ENCODE measurements around the gene PLK1.

The PLK1 gene

DNA sequence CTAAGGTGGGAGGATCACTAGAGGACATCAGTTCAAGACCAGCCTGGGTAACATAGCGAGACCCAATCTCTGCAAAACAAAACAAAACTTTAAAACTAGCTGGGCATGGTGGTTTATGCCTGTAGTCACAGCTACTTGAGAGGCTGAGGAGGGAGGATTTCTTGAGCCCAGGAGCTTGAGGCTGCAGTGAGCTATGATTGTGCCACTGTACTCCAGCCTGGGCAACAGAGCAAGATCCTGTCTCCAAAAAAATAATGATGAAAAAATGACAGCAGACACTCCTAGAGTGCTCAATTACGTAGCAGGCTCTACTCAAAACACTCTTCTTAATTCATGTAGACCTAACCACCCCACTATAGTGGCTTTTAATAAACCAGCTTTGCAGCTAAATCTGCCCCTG lies 21.4 kb downstream of the PLK1 start:
- no CpG with 5 or more reads among the region's 2 CpGs for WGBS (ENCODE audit: extremely low coverage, insufficient coverage, low lambda C conversion rate)
- no peak overlapping the region for H3K9ac ChIP-seq (ENCODE audit: low read length)
- no peaks in the 10 kb centered on the region for H3K79me1 ChIP-seq (ENCODE audit: low read length)
- H3K36me3 ChIP-seq (ENCODE audit: control insufficient read depth, insufficient read depth, low read length) = no peaks in the 10 kb centered on the region
- H2BK120ac ChIP-seq (ENCODE audit: low read depth, low read length) = no peak overlapping the region
- H2BK5ac ChIP-seq (ENCODE audit: low read length) = no peak overlapping the region
- H4K8ac ChIP-seq (ENCODE audit: low read depth, low read length) = no peak overlapping the region
- H3K18ac ChIP-seq (ENCODE audit: low read length) = no peak overlapping the region
- H3K79me2 ChIP-seq (ENCODE audit: control insufficient read depth, insufficient read depth, low read length) = no peaks in the 10 kb centered on the region
- DNase-seq = no peak
- H3K4me3 ChIP-seq (ENCODE audit: low read length) = no peak overlapping the region
- H2BK15ac ChIP-seq (replicated peaks; ENCODE audit: low read depth) = no peak overlapping the region
- no peaks in the 10 kb centered on the region for H3K4me1 ChIP-seq (ENCODE audit: control insufficient read depth, low read depth, low read length)
- H3K4ac ChIP-seq (ENCODE audit: low read depth, low read length) = no peak overlapping the region
- H3K27ac ChIP-seq (ENCODE audit: low read depth, low read length) = no peak overlapping the region
- no peak overlapping the region for H3K23ac ChIP-seq (ENCODE audit: low read length)
- no peak overlapping the region for H2AK5ac ChIP-seq (ENCODE audit: low read length)
- no peaks in the 10 kb centered on the region for H3K27me3 ChIP-seq (ENCODE audit: insufficient read depth, low read length, poor library complexity)
- no peak overlapping the region for H3K4me2 ChIP-seq (ENCODE audit: low read length)
- H4K5ac ChIP-seq (ENCODE audit: low read length) = no peak overlapping the region
- H3K56ac ChIP-seq (ENCODE audit: low read length) = no peak overlapping the region

DNA sequence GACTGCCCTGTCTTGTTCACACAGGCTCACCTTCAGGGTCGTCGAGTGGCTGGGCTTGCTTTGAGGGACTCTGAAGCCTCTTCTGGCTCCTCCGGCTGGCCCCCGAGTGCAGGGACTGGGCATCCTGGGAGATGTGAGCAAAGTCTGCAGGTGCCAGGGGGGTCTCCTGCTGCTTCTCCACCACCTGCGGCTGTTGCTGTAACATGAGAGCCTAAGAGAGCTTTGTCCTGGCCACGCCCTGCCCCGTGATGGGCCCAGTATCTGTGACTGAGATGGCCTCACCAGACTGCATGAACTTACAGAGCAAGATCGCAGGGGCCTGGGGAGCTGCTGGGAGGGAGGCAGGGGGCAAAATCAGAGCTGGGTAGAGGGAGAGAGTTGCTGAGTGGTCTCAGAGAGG lies 21.8 kb downstream of the PLK1 start:
- no peak overlapping the region for H3K4ac ChIP-seq (ENCODE audit: low read depth, low read length)
- H4K5ac ChIP-seq (ENCODE audit: low read length) = no peak overlapping the region
- H3K18ac ChIP-seq (ENCODE audit: low read length) = no peak overlapping the region
- H3K4me1 ChIP-seq (ENCODE audit: control insufficient read depth, low read depth, low read length) = no peaks in the 10 kb centered on the region
- peak; percentile 38 for DNase-seq
- no peaks in the 10 kb centered on the region for H3K79me1 ChIP-seq (ENCODE audit: low read length)
- no peak overlapping the region for H3K4me3 ChIP-seq (ENCODE audit: low read length)
- H3K9ac ChIP-seq (ENCODE audit: low read length) = no peak overlapping the region
- no peak overlapping the region for H2BK5ac ChIP-seq (ENCODE audit: low read length)
- no peaks in the 10 kb centered on the region for H3K36me3 ChIP-seq (ENCODE audit: control insufficient read depth, insufficient read depth, low read length)
- H4K8ac ChIP-seq (ENCODE audit: low read depth, low read length) = no peak overlapping the region
- H3K56ac ChIP-seq (ENCODE audit: low read length) = no peak overlapping the region
- no peak overlapping the region for H2BK120ac ChIP-seq (ENCODE audit: low read depth, low read length)
- no peaks in the 10 kb centered on the region for H3K27me3 ChIP-seq (ENCODE audit: insufficient read depth, low read length, poor library complexity)
- no CpG with 5 or more reads among the region's 8 CpGs for WGBS (ENCODE audit: extremely low coverage, insufficient coverage, low lambda C conversion rate)
- no peak overlapping the region for H3K4me2 ChIP-seq (ENCODE audit: low read length)
- no peak overlapping the region for H3K27ac ChIP-seq (ENCODE audit: low read depth, low read length)
- H2AK5ac ChIP-seq (ENCODE audit: low read length) = no peak overlapping the region
- H3K79me2 ChIP-seq (ENCODE audit: control insufficient read depth, insufficient read depth, low read length) = no peaks in the 10 kb centered on the region
- H2BK15ac ChIP-seq (replicated peaks; ENCODE audit: low read depth) = no peak overlapping the region
- H3K23ac ChIP-seq (ENCODE audit: low read length) = no peak overlapping the region

GRCh38 chr16:23701045-23701444 lies 22.4 kb downstream of the PLK1 start:
- no peak overlapping the region for H3K56ac ChIP-seq (ENCODE audit: low read length)
- H4K5ac ChIP-seq (ENCODE audit: low read length) = no peak overlapping the region
- no peak overlapping the region for H2AK5ac ChIP-seq (ENCODE audit: low read length)
- no peaks in the 10 kb centered on the region for H3K36me3 ChIP-seq (ENCODE audit: control insufficient read depth, insufficient read depth, low read length)
- no peak overlapping the region for H3K4me2 ChIP-seq (ENCODE audit: low read length)
- H3K4me1 ChIP-seq (ENCODE audit: control insufficient read depth, low read depth, low read length) = no peaks in the 10 kb centered on the region
- no peaks in the 10 kb centered on the region for H3K79me2 ChIP-seq (ENCODE audit: control insufficient read depth, insufficient read depth, low read length)
- no peak overlapping the region for H3K18ac ChIP-seq (ENCODE audit: low read length)
- no peak overlapping the region for H2BK15ac ChIP-seq (replicated peaks; ENCODE audit: low read depth)
- H3K27me3 ChIP-seq (ENCODE audit: insufficient read depth, low read length, poor library complexity) = no peaks in the 10 kb centered on the region
- H4K8ac ChIP-seq (ENCODE audit: low read depth, low read length) = no peak overlapping the region
- H2BK5ac ChIP-seq (ENCODE audit: low read length) = no peak overlapping the region
- no peak for DNase-seq
- no peak overlapping the region for H3K9ac ChIP-seq (ENCODE audit: low read length)
- WGBS (ENCODE audit: extremely low coverage, insufficient coverage, low lambda C conversion rate) = no CpG with 5 or more reads among the region's 8 CpGs
- no peak overlapping the region for H3K27ac ChIP-seq (ENCODE audit: low read depth, low read length)
- H3K4ac ChIP-seq (ENCODE audit: low read depth, low read length) = no peak overlapping the region
- H3K4me3 ChIP-seq (ENCODE audit: low read length) = no peak overlapping the region
- H3K23ac ChIP-seq (ENCODE audit: low read length) = no peak overlapping the region
- H2BK120ac ChIP-seq (ENCODE audit: low read depth, low read length) = no peak overlapping the region
- H3K79me1 ChIP-seq (ENCODE audit: low read length) = no peaks in the 10 kb centered on the region

DNA sequence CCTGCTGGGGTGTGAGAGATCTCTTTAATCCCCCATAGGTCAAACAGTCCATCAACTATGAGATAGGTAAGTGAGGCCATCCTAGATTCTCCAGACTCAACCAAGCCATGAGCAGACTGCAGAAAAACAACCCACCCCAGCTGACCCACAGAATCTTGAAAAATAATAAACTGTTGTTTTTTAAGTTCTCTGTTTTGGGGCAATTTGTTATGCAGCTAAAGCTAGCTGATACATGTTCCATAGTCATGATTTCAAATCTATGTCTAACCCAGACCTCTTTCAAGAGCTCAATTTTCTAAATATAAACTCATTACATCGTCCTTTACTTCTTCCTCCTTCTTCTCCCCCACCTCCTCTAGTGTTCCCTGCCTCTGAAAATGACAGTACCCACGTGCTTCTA lies 24.3 kb downstream of the PLK1 start:
- no peak overlapping the region for H3K23ac ChIP-seq (ENCODE audit: low read length)
- H3K79me1 ChIP-seq (ENCODE audit: low read length) = no peaks in the 10 kb centered on the region
- H3K4ac ChIP-seq (ENCODE audit: low read depth, low read length) = no peak overlapping the region
- H2BK15ac ChIP-seq (replicated peaks; ENCODE audit: low read depth) = no peak overlapping the region
- no peak overlapping the region for H3K18ac ChIP-seq (ENCODE audit: low read length)
- H4K8ac ChIP-seq (ENCODE audit: low read depth, low read length) = no peak overlapping the region
- no peak overlapping the region for H2BK120ac ChIP-seq (ENCODE audit: low read depth, low read length)
- no peak overlapping the region for H3K27ac ChIP-seq (ENCODE audit: low read depth, low read length)
- no peaks in the 10 kb centered on the region for H3K27me3 ChIP-seq (ENCODE audit: insufficient read depth, low read length, poor library complexity)
- H3K4me1 ChIP-seq (ENCODE audit: control insufficient read depth, low read depth, low read length) = no peaks in the 10 kb centered on the region
- H3K4me2 ChIP-seq (ENCODE audit: low read length) = no peak overlapping the region
- no peak for DNase-seq
- no peaks in the 10 kb centered on the region for H3K36me3 ChIP-seq (ENCODE audit: control insufficient read depth, insufficient read depth, low read length)
- no peak overlapping the region for H3K56ac ChIP-seq (ENCODE audit: low read length)
- WGBS (ENCODE audit: extremely low coverage, insufficient coverage, low lambda C conversion rate) = 100% methylated on average over 1 of the region's 2 CpGs
- no peak overlapping the region for H2AK5ac ChIP-seq (ENCODE audit: low read length)
- H2BK5ac ChIP-seq (ENCODE audit: low read length) = no peak overlapping the region
- H4K5ac ChIP-seq (ENCODE audit: low read length) = no peak overlapping the region
- no peaks in the 10 kb centered on the region for H3K79me2 ChIP-seq (ENCODE audit: control insufficient read depth, insufficient read depth, low read length)
- no peak overlapping the region for H3K4me3 ChIP-seq (ENCODE audit: low read length)
- no peak overlapping the region for H3K9ac ChIP-seq (ENCODE audit: low read length)

DNA sequence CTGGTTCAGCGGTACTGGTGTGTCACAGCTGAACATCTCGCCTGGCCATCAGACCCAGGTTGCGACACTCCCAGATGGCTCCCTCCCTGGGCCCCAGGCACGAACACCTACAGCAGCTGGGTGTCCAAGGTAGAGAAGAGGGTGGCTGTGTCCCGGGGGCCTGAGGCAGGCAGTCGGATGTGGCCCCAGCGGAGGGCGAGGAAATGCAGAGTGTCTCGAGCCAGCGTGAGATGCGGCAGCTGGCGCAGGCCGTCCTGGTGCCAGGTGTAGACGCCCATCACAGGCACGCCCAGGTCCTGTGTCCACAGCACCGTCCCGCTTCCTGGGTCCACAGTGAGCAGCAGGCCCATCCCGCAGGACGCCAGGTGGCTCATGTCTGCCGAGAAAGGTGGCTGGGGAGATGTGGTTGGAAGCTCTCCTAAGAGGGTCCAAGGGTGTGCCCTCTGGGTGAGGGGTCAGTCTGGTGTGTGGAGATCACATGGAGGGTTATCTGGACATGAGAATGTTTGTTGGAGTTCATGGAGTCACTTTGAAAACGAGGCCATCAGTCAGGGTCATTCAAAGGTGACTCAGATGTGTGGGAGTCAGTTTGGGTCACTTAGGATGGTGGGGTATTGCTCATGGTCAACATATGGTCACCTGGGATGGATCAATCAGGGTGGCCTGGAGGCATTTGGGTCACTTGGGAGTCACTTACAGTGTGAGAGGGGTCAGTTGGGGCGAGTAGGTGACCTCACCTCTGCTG lies 26.3 kb downstream of the PLK1 start:
- H3K4ac ChIP-seq (ENCODE audit: low read depth, low read length) = no peak overlapping the region
- H3K79me1 ChIP-seq (ENCODE audit: low read length) = no peaks in the 10 kb centered on the region
- H2BK5ac ChIP-seq (ENCODE audit: low read length) = no peak overlapping the region
- no peak overlapping the region for H3K4me2 ChIP-seq (ENCODE audit: low read length)
- H2BK15ac ChIP-seq (replicated peaks; ENCODE audit: low read depth) = no peak overlapping the region
- H3K23ac ChIP-seq (ENCODE audit: low read length) = no peak overlapping the region
- H3K18ac ChIP-seq (ENCODE audit: low read length) = no peak overlapping the region
- no peak overlapping the region for H4K8ac ChIP-seq (ENCODE audit: low read depth, low read length)
- no peak overlapping the region for H3K9ac ChIP-seq (ENCODE audit: low read length)
- H2AK5ac ChIP-seq (ENCODE audit: low read length) = no peak overlapping the region
- no peaks in the 10 kb centered on the region for H3K36me3 ChIP-seq (ENCODE audit: control insufficient read depth, insufficient read depth, low read length)
- no CpG with 5 or more reads among the region's 22 CpGs for WGBS (ENCODE audit: extremely low coverage, insufficient coverage, low lambda C conversion rate)
- H2BK120ac ChIP-seq (ENCODE audit: low read depth, low read length) = no peak overlapping the region
- no peaks in the 10 kb centered on the region for H3K4me1 ChIP-seq (ENCODE audit: control insufficient read depth, low read depth, low read length)
- no peak overlapping the region for H4K5ac ChIP-seq (ENCODE audit: low read length)
- H3K79me2 ChIP-seq (ENCODE audit: control insufficient read depth, insufficient read depth, low read length) = no peaks in the 10 kb centered on the region
- no peaks in the 10 kb centered on the region for H3K27me3 ChIP-seq (ENCODE audit: insufficient read depth, low read length, poor library complexity)
- H3K56ac ChIP-seq (ENCODE audit: low read length) = no peak overlapping the region
- H3K4me3 ChIP-seq (ENCODE audit: low read length) = no peak overlapping the region
- no peak overlapping the region for H3K27ac ChIP-seq (ENCODE audit: low read depth, low read length)
- no peak for DNase-seq

GRCh38 chr16:23705517-23705902 lies 26.8 kb downstream of the PLK1 start:
- Histone ChIP-seq H3K4me1 (ENCODE audit: control insufficient read depth, low read depth, low read length) (no peaks in the 10 kb centered on the region), H2BK120ac (ENCODE audit: low read depth, low read length) (no peak overlapping the region), H4K8ac (ENCODE audit: low read depth, low read length) (no peak overlapping the region), H3K23ac (ENCODE audit: low read length) (no peak overlapping the region), H2BK5ac (ENCODE audit: low read length) (no peak overlapping the region), H3K79me1 (ENCODE audit: low read length) (no peaks in the 10 kb centered on the region), H3K9ac (ENCODE audit: low read length) (no peak overlapping the region), H3K18ac (ENCODE audit: low read length) (no peak overlapping the region), H3K4ac (ENCODE audit: low read depth, low read length) (no peak overlapping the region), H2BK15ac (replicated peaks; ENCODE audit: low read depth) (no peak overlapping the region), H3K36me3 (ENCODE audit: control insufficient read depth, insufficient read depth, low read length) (no peaks in the 10 kb centered on the region), H4K5ac (ENCODE audit: low read length) (no peak overlapping the region), H3K4me2 (ENCODE audit: low read length) (no peak overlapping the region), H3K56ac (ENCODE audit: low read length) (no peak overlapping the region), H3K4me3 (ENCODE audit: low read length) (no peak overlapping the region), H3K27ac (ENCODE audit: low read depth, low read length) (no peak overlapping the region), H3K27me3 (ENCODE audit: insufficient read depth, low read length, poor library complexity) (no peaks in the 10 kb centered on the region), H2AK5ac (ENCODE audit: low read length) (no peak overlapping the region), H3K79me2 (ENCODE audit: control insufficient read depth, insufficient read depth, low read length) (no peaks in the 10 kb centered on the region)
- WGBS (ENCODE audit: extremely low coverage, insufficient coverage, low lambda C conversion rate) = no CpG with 5 or more reads among the region's 2 CpGs
- no peak for DNase-seq

Data from mesendoderm (in vitro differentiated cells).